Neural progenitor cell (in vitro differentiated cells): ENCODE measurements around the gene UBE2E1. TPM values are rescaled to one million over a fixed set of nuclear protein-coding genes. Genes with fewer than 3 reads are reported as not detected.

Experiments
- DNase-seq: peaks from one replicate; pipeline ENCODE4 v3.0.0-alpha.2; 2016; ENCODE audit warnings: low spot score
- H2AFZ ChIP-seq: fragments of 200-600 bp; sonication (generic); replicated peaks from 2 replicates; pipeline ENCODE4 v1.6.1; 2016; ENCODE audit warnings: antibody characterized with exemption
- H3F3A ChIP-seq: fragments of 200-600 bp; sonication (generic); 2 replicates; pipeline ENCODE4 v1.6.1; 2016; ENCODE audit warnings: antibody characterized with exemption, low read depth
- H3K27ac ChIP-seq: fragments of 200-600 bp; sonication (generic); 2 replicates; pipeline ENCODE4 v1.5.1; 2016; ENCODE audit warnings: mild to moderate bottlenecking
- H3K27me3 ChIP-seq: fragments of 200-600 bp; sonication (generic); 2 replicates; pipeline ENCODE4 v1.6.1; 2016; ENCODE audit warnings: mild to moderate bottlenecking, moderate library complexity
- H3K36me3 ChIP-seq: fragments of 200-600 bp; sonication (generic); 2 replicates; pipeline ENCODE4 v1.5.1; 2016
- H3K4me1 ChIP-seq: fragments of 200-600 bp; sonication (generic); 2 replicates; pipeline ENCODE4 v1.6.1; 2016; ENCODE audit warnings: mixed run types
- H3K4me2 ChIP-seq: fragments of 200-600 bp; sonication (generic); 2 replicates; pipeline ENCODE4 v1.6.1; 2016
- H3K4me3 ChIP-seq: fragments of 200-600 bp; sonication (generic); 2 replicates; pipeline ENCODE4 v1.5.1; 2016
- H3K79me2 ChIP-seq: fragments of 200-600 bp; sonication (generic); 2 replicates; pipeline ENCODE4 v1.6.1; 2016; ENCODE audit warnings: low read depth
- H3K9ac ChIP-seq: fragments of 200-600 bp; sonication (generic); 2 replicates; pipeline ENCODE4 v1.6.1; 2016
- H3K9me3 ChIP-seq: fragments of 200-600 bp; sonication (generic); 2 replicates; pipeline ENCODE4 v1.5.1; 2016; ENCODE audit warnings: low read depth
- H4K20me1 ChIP-seq: fragments of 200-600 bp; sonication (generic); 2 replicates; pipeline ENCODE4 v1.6.1; 2016; ENCODE audit warnings: low read depth
- H3K27ac Mint-ChIP-seq: 3 replicates; pipeline ENCODE4 v1.8.0; 2021; ENCODE audit warnings: mixed read lengths
- H3K27me3 Mint-ChIP-seq: 2 replicates; pipeline ENCODE4 v1.8.0; 2022; ENCODE audit warnings: low read depth, mild to moderate bottlenecking, inconsistent platforms, moderate library complexity, mixed read lengths; ENCODE audit not compliant: insufficient read depth
- H3K36me3 Mint-ChIP-seq: 3 replicates; pipeline ENCODE4 v1.8.0; 2021; ENCODE audit warnings: mixed read lengths
- H3K4me1 Mint-ChIP-seq: 3 replicates; pipeline ENCODE4 v1.8.0; 2021; ENCODE audit warnings: mixed read lengths
- H3K4me3 Mint-ChIP-seq: 3 replicates; pipeline ENCODE4 v1.8.0; 2021; ENCODE audit warnings: mild to moderate bottlenecking, moderate library complexity, mixed read lengths
- H3K9me3 Mint-ChIP-seq: 3 replicates; pipeline ENCODE4 v1.8.0; 2020; ENCODE audit warnings: mixed read lengths
- CTCF ChIP-seq: fragments of 200-600 bp; sonication (generic); IDR thresholded peaks from 2 replicates; pipeline ENCODE4 v1.5.1; 2017; ENCODE audit warnings: antibody characterized with exemption, mild to moderate bottlenecking
- EZH2 ChIP-seq: fragments of 200-600 bp; sonication (generic); IDR thresholded peaks from 2 replicates; pipeline ENCODE4 v1.6.1; 2017; ENCODE audit warnings: antibody characterized with exemption, mild to moderate bottlenecking, moderate library complexity
- EZH2phosphoT487 ChIP-seq: fragments of 200-600 bp; sonication (generic); IDR thresholded peaks from 2 replicates; pipeline ENCODE4 v1.6.1; 2017; ENCODE audit warnings: antibody characterized with exemption
- total RNA-seq: library from RNA; depleted of rRNA; stranded (reverse); fragments of >200 nt; gene quantifications from 2 replicates; pipeline ENCODE4 v1.2.3, GENCODE V29; 2015; ENCODE audit warnings: low replicate concordance

Gene UBE2E1
- total RNA-seq, 1 donor from 2014 or later = 391 TPM

GRCh38 chr3:23781871-23782270 lies 23.9 kb upstream of the UBE2E1 start:
- H3K27ac Mint-ChIP-seq = no peak overlapping the region
- H3K9me3 Mint-ChIP-seq = no peaks in the 10 kb centered on the region
- TF ChIP-seq EZH2phosphoT487 (no peak), CTCF (no peak), EZH2 (no peak)
- no peak for DNase-seq
- no peak overlapping the region for H3K4me3 ChIP-seq
- no peak overlapping the region for H3K4me2 ChIP-seq
- no peak overlapping the region for H3K27ac ChIP-seq
- H3K9me3 ChIP-seq = no peaks in the 10 kb centered on the region
- H3K4me1 ChIP-seq = peaks cover 7% of the 10 kb centered on the region
- peaks cover 3% of the 10 kb centered on the region for H3K27me3 Mint-ChIP-seq
- no peaks in the 10 kb centered on the region for H3K79me2 ChIP-seq
- H3K36me3 Mint-ChIP-seq = no peaks in the 10 kb centered on the region
- H3K36me3 ChIP-seq = no peaks in the 10 kb centered on the region
- H3K4me3 Mint-ChIP-seq = no peak overlapping the region
- no peak overlapping the region for H3K9ac ChIP-seq
- no peak overlapping the region for H2AFZ ChIP-seq
- H3F3A ChIP-seq = no peaks in the 10 kb centered on the region
- H3K27me3 ChIP-seq = no peaks in the 10 kb centered on the region
- peaks cover 5% of the 10 kb centered on the region for H3K4me1 Mint-ChIP-seq
- no peaks in the 10 kb centered on the region for H4K20me1 ChIP-seq

- no peaks in the 10 kb centered on the region for H3K27me3 ChIP-seq
- Mint-ChIP-seq H3K9me3 (no peaks in the 10 kb centered on the region), H3K4me3 (no peak overlapping the region), H3K27me3 (peaks cover 3% of the 10 kb centered on the region), H3K27ac (no peak overlapping the region), H3K4me1 (no peaks in the 10 kb centered on the region), H3K36me3 (no peaks in the 10 kb centered on the region)
- H4K20me1 ChIP-seq = no peaks in the 10 kb centered on the region
- H3K9me3 ChIP-seq = no peaks in the 10 kb centered on the region
- no peaks in the 10 kb centered on the region for H3F3A ChIP-seq
- H2AFZ ChIP-seq = no peak overlapping the region
- H3K4me2 ChIP-seq = no peak overlapping the region
- TF ChIP-seq CTCF (no peak), EZH2 (no peak), EZH2phosphoT487 (no peak)
- H3K79me2 ChIP-seq = no peaks in the 10 kb centered on the region
- H3K27ac ChIP-seq = no peak overlapping the region
- H3K4me3 ChIP-seq = no peak overlapping the region
- no peaks in the 10 kb centered on the region for H3K36me3 ChIP-seq
- no peak overlapping the region for H3K9ac ChIP-seq
- H3K4me1 ChIP-seq = peaks cover 6% of the 10 kb centered on the region
- DNase-seq = no peak
Observed at GRCh38 chr3:23785097-23785645, 20.6 kb upstream of the UBE2E1 start.

GRCh38 chr3:23785882-23786281 lies 19.9 kb upstream of the UBE2E1 start:
- Mint-ChIP-seq H3K4me1 (no peaks in the 10 kb centered on the region), H3K27me3 (peaks cover 3% of the 10 kb centered on the region), H3K4me3 (no peak overlapping the region), H3K36me3 (no peaks in the 10 kb centered on the region), H3K9me3 (no peaks in the 10 kb centered on the region), H3K27ac (no peak overlapping the region)
- Histone ChIP-seq H3F3A (no peaks in the 10 kb centered on the region), H3K27ac (no peak overlapping the region), H3K36me3 (no peaks in the 10 kb centered on the region), H3K4me2 (no peak overlapping the region), H2AFZ (no peak overlapping the region), H3K79me2 (no peaks in the 10 kb centered on the region), H3K27me3 (no peaks in the 10 kb centered on the region), H3K4me3 (no peak overlapping the region), H3K4me1 (peaks cover 6% of the 10 kb centered on the region), H4K20me1 (no peaks in the 10 kb centered on the region), H3K9ac (no peak overlapping the region), H3K9me3 (no peaks in the 10 kb centered on the region)
- TF ChIP-seq EZH2phosphoT487 (no peak), EZH2 (no peak), CTCF (no peak)
- DNase-seq = no peak
